ENCODE results near the gene CUL1. TPM values are rescaled to one million over a fixed set of nuclear protein-coding genes. Genes with fewer than 3 reads are reported as not detected.

Gene CUL1
- total RNA-seq, 1 experiment from 2014 or later, result 53.1 TPM

- ATAC-seq (peak; percentile 10; the same call in 1 of the 2 replicates), DNase-seq (ENCODE audit: low read depth, low spot score) (no peak)
- RAD21 ChIA-PET (ENCODE audit: low non-redundant PET in 1 of 2, low total read pairs in 2 of 2, uncharacterized antibody in 2 of 2, unreplicated experiment in 2 of 2), result no interaction called here
- TF ChIP-seq CBX3 (IDR thresholded peaks at IDR 0.05; ENCODE audit: low read depth) (no peak), POLR2AphosphoS5 (IDR thresholded peaks at IDR 0.05; ENCODE audit: low read depth, low read length) (no peak), JUND (IDR thresholded peaks at IDR 0.05) (no peak)
- TF ChIP-seq, protein P1, sequence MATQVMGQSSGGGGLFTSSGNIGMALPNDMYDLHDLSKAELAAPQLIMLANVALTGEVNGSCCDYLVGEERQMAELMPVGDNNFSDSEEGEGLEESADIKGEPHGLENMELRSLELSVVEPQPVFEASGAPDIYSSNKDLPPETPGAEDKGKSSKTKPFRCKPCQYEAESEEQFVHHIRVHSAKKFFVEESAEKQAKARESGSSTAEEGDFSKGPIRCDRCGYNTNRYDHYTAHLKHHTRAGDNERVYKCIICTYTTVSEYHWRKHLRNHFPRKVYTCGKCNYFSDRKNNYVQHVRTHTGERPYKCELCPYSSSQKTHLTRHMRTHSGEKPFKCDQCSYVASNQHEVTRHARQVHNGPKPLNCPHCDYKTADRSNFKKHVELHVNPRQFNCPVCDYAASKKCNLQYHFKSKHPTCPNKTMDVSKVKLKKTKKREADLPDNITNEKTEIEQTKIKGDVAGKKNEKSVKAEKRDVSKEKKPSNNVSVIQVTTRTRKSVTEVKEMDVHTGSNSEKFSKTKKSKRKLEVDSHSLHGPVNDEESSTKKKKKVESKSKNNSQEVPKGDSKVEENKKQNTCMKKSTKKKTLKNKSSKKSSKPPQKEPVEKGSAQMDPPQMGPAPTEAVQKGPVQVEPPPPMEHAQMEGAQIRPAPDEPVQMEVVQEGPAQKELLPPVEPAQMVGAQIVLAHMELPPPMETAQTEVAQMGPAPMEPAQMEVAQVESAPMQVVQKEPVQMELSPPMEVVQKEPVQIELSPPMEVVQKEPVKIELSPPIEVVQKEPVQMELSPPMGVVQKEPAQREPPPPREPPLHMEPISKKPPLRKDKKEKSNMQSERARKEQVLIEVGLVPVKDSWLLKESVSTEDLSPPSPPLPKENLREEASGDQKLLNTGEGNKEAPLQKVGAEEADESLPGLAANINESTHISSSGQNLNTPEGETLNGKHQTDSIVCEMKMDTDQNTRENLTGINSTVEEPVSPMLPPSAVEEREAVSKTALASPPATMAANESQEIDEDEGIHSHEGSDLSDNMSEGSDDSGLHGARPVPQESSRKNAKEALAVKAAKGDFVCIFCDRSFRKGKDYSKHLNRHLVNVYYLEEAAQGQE (IDR thresholded peaks at IDR 0.05; ENCODE audit: low read depth), result no peak
- Histone ChIP-seq H3K36me3 (ENCODE audit: control insufficient read depth in 1 of 2, insufficient read depth in 2 of 2, low read length in 2 of 2) (peaks cover 26 to 30% of the 10 kb centered on the region in 2 experiments; a peak in 3 of 4 replicates), H3K4me3 (replicated peaks in 1 of 2; ENCODE audit: low read depth in 1 of 2, low read length in 2 of 2) (no peak overlapping the region), H3K4me2 (ENCODE audit: low read length) (no peak overlapping the region), H3K9ac (ENCODE audit: low read length) (no peak overlapping the region), H3K4me1 (ENCODE audit: control insufficient read depth in 1 of 2, insufficient read depth in 2 of 2, low read length in 2 of 2) (no peaks in the 10 kb centered on the region), H3K27ac (ENCODE audit: low read depth, low read length) (no peak overlapping the region), H3K9me3 (ENCODE audit: control insufficient read depth in 1 of 2, insufficient read depth in 1 of 2, low read depth in 1 of 2, low read length in 2 of 2) (no peaks in the 10 kb centered on the region), H3K9me2 (ENCODE audit: insufficient read depth) (no peaks in the 10 kb centered on the region), H2AFZ (ENCODE audit: low read depth, low read length, poor library complexity, severe bottlenecking) (no peak overlapping the region), H3K79me2 (ENCODE audit: insufficient read depth, low read length) (no peaks in the 10 kb centered on the region), H4K20me1 (ENCODE audit: insufficient read depth) (no peaks in the 10 kb centered on the region), H3K27me3 (ENCODE audit: insufficient read depth, low read length) (no peaks in the 10 kb centered on the region)
- intact Hi-C loops (cut with micrococcal nuclease), result no loop called here
- POLR2A ChIA-PET, result no interaction called here
- no TSS peak for BruUV-seq (replicated peaks)
- CTCF ChIA-PET, result interaction anchor here (0.6 kb wide), 1 partner anchor 690 kb away, joined by 3 read pairs; no protein-coding TSS in a partner anchor
Observed at GRCh38 chr7:148803094-148803493, 104.4 kb downstream of the CUL1 start.

All from HCT116 (cell line).